Neutrophil (primary cell): ENCODE results near the gene APCDD1L.

ENCODE experiments used
- H3K27ac ChIP-seq: fragments of 200-600 bp; sonication (generic); 2 replicates; pipeline ENCODE4 v1.5.1; 2016; ENCODE audit warnings: mild to moderate bottlenecking, moderate library complexity
- H3K27me3 ChIP-seq: fragments of 200-600 bp; sonication (generic); 2 replicates; pipeline ENCODE4 v1.6.0; 2016; ENCODE audit warnings: mild to moderate bottlenecking
- H3K36me3 ChIP-seq: fragments of 200-600 bp; sonication (generic); 2 replicates; pipeline ENCODE4 v1.5.1; 2017
- H3K4me1 ChIP-seq, 2 experiments: fragments of 200-600 bp in 1 of 2; sonication (generic) in 1 of 2; 1 replicate in 1 of 2; 2 replicates in 1 of 2; pipeline versions ENCODE4 v1.5.1 to v1.6.1; 2013 to 2016; ENCODE audit warnings: low read depth in 1 of 2, low read length in 1 of 2, mild to moderate bottlenecking in 1 of 2, moderate library complexity in 1 of 2; ENCODE audit not compliant: control insufficient read depth in 1 of 2, insufficient read depth in 1 of 2
- H3K4me3 ChIP-seq, 2 experiments: fragments of 200-600 bp in 1 of 2; sonication (generic) in 1 of 2; 1 replicate in 1 of 2; 2 replicates in 1 of 2; pipeline ENCODE4 v1.5.1; 2013 to 2016; ENCODE audit warnings: low read depth in 1 of 2, low read length in 1 of 2, mild to moderate bottlenecking in 1 of 2, moderate library complexity in 1 of 2
- H3K9me3 ChIP-seq: fragments of 200-600 bp; sonication (generic); 2 replicates; pipeline ENCODE4 v1.5.1; 2016
- TF ChIP-seq, protein P1 (sequence below): fragments of 200-600 bp; sonication (generic); IDR thresholded peaks from 2 replicates; pipeline ENCODE4 v1.5.1; 2016; ENCODE audit warnings: antibody characterized with exemption

Gene APCDD1L

DNA sequence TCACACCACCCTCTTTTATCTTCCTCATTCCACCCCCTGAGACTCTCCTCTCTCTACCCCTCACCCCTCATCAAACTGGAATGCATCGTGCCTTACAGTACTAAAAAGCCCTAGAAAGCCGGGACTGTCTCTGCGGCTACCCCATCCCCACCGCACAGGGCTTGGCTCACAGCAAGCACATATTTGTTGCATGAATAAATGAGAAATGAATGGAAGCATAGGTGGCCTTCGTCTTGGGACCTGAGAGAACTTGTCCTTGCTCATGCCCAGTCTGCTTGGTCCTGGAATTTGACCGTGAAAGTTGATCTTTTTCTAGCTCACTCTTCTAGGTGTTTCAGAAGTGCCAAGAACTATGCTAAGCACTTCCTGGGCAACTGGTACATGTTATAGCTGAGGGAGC is 53.3 kb downstream of the APCDD1L start:
- peaks cover 28% of the 10 kb centered on the region for H3K27me3 ChIP-seq
- no peak overlapping the region for H3K4me3 ChIP-seq
- no peaks in the 10 kb centered on the region for H3K9me3 ChIP-seq
- no peak overlapping the region for H3K27ac ChIP-seq
- TF ChIP-seq, protein P1, sequence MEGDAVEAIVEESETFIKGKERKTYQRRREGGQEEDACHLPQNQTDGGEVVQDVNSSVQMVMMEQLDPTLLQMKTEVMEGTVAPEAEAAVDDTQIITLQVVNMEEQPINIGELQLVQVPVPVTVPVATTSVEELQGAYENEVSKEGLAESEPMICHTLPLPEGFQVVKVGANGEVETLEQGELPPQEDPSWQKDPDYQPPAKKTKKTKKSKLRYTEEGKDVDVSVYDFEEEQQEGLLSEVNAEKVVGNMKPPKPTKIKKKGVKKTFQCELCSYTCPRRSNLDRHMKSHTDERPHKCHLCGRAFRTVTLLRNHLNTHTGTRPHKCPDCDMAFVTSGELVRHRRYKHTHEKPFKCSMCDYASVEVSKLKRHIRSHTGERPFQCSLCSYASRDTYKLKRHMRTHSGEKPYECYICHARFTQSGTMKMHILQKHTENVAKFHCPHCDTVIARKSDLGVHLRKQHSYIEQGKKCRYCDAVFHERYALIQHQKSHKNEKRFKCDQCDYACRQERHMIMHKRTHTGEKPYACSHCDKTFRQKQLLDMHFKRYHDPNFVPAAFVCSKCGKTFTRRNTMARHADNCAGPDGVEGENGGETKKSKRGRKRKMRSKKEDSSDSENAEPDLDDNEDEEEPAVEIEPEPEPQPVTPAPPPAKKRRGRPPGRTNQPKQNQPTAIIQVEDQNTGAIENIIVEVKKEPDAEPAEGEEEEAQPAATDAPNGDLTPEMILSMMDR: no peak
- H3K36me3 ChIP-seq: no peaks in the 10 kb centered on the region
- H3K4me1 ChIP-seq: no peaks in the 10 kb centered on the region

DNA sequence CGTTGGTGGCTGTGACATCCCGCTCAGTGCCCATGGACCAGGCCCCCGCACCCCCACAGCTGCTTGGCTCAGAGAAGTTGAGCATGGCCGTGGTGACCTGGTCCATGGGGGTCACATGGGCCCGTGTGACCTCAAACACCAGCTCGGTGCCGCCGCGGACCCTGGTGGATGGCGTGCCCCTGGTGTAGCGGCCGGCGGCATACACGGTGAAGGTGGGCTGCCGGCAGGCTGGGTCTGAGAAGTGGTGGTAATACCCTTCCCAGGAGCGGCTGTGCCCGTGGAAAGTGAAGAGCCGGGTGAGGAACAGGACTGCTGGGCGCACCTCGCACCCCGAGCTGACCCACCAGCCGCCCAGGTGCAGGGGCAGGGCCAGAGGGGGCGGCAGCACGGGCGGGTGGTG is 54.1 kb downstream of the APCDD1L start:
- no peak overlapping the region for H3K27ac ChIP-seq
- H3K4me3 ChIP-seq: no peak overlapping the region

DNA sequence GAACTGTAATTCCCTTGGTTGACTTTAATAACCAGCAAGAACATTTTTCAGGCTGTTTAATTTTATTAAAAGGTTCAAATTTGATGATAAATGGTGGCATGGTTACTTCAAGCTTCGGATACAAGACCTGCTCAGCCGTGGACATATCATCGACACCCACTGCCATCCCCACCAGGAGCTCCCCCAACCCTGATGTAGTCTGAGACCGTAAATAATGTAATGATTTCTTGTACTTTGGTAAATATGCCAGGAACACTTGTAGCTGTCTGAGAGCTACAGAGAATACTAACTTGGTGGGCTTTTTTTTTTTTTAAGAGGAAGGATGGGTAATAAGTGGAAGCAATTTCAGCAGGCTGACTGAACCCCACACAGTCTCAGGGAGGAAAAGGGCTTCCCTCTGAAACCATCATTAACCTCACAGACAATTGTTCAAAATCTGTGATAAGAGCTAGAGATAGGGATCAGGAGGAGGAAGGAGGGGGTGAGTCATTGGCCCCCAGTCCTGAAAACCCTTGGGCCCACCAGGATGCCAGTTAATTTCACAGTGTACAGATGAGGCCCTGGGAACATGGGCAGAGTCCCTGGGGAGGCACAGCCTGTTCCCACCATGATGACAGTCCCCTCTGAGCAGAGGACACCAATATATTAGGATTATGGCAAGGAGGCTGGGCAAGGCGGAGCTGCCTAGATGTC is 56.0 kb downstream of the APCDD1L start:
- Histone ChIP-seq H3K4me1 (no peaks in the 10 kb centered on the region), H3K27ac (no peak overlapping the region), H3K9me3 (no peaks in the 10 kb centered on the region), H3K27me3 (peaks cover 4% of the 10 kb centered on the region), H3K36me3 (no peaks in the 10 kb centered on the region), H3K4me3 (no peak overlapping the region)
- TF ChIP-seq, protein P1: no peak

More for the DNA sequence above, 54.1 kb downstream of the APCDD1L start:
- Histone ChIP-seq H3K4me1 (no peaks in the 10 kb centered on the region), H3K36me3 (no peaks in the 10 kb centered on the region), H3K9me3 (no peaks in the 10 kb centered on the region), H3K27me3 (peaks cover 20% of the 10 kb centered on the region)
- TF ChIP-seq, protein P1: no peak

DNA sequence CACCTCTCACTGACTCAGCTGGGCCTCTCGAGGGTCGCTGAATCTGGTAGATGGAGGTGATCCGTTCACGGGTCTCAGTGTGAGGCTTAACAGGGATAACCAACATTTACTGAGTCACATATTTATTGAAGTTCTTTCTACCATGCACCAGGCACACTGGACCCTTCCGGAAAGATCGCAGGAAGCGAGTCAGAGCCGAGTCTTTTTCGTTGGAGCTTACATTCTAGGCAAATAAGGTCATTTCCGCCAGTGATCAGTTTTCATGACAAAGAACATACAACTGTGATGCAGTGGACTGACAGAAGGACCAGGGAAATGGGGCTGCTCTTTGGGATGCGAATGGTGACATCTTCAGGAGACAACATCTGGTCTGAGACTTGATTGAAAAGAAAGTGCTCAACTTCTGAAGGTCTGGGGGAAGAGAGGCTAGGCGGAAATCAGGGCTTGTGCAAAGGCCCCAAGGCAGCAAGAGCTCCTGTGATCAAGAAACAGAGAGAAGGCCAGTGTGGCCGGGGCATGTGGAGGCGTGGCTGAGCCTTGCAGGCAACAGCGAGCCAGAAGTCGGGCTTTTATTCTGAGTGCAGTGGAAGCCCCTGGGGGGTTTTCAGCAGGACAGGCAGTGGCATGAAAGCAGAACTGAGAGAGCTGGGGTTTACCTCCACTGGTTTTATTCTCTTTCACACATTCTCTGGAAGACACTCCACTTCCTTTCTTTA is 56.7 kb downstream of the APCDD1L start:
- Histone ChIP-seq H3K4me3 (no peak overlapping the region), H3K27ac (no peak overlapping the region), H3K9me3 (no peaks in the 10 kb centered on the region), H3K27me3 (no peaks in the 10 kb centered on the region), H3K36me3 (no peaks in the 10 kb centered on the region), H3K4me1 (no peaks in the 10 kb centered on the region)
- TF ChIP-seq, protein P1: no peak

DNA sequence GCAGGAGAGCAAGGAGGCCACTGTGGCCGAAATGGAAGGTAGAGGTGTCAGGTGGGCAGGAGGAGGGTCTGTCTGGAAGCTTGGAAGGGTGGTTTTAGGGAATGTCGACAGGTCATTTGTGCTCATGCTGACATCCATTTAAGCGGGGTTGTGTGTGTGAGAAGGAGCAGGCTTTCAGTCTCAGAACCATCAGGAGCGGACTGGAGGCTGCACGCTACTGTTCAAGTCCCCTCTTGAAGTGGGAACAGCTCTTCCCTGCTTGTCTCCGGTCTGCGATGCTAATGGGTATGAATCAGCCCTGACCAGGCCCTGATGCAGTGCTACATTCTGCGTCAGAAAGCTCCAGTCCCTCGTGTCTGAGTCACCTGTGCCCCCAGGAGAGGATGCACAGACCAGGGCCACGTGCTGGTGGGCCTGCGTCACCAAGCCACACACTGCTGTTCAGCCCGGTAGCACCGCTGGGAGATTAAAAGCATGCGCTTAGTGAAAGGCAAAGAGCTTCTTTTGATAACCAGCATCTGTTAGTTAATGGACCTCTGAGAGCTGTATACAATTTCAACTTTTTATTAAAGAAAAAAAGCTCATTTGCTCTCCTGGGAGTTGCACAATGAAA is 58.0 kb downstream of the APCDD1L start:
- Histone ChIP-seq H3K27me3 (no peaks in the 10 kb centered on the region), H3K4me3 (no peak overlapping the region), H3K27ac (no peak overlapping the region), H3K9me3 (no peaks in the 10 kb centered on the region), H3K4me1 (no peaks in the 10 kb centered on the region), H3K36me3 (no peaks in the 10 kb centered on the region)
- TF ChIP-seq, protein P1: no peak
